ENCODE measurements around the gene GALNTL6.

- TF ChIP-seq CTCF (IDR thresholded peaks at IDR 0.05) (no peak), POLR2AphosphoS5 (IDR thresholded peaks at IDR 0.05) (no peak), POLR2A (IDR thresholded peaks at IDR 0.05) (no peak)
Observed at GRCh38 chr4:172726001-172726423, 912.8 kb downstream of the GALNTL6 start.
